ENCODE measurements around the gene KRT17. TPM values are rescaled to one million over a fixed set of nuclear protein-coding genes. Genes with fewer than 3 reads are reported as not detected.

KRT17 gene
- total and polyA plus RNA-seq, 2 of the 4 experiments (the other 2 are of a cell fraction) = 2.5 to 4.6 TPM

DNA sequence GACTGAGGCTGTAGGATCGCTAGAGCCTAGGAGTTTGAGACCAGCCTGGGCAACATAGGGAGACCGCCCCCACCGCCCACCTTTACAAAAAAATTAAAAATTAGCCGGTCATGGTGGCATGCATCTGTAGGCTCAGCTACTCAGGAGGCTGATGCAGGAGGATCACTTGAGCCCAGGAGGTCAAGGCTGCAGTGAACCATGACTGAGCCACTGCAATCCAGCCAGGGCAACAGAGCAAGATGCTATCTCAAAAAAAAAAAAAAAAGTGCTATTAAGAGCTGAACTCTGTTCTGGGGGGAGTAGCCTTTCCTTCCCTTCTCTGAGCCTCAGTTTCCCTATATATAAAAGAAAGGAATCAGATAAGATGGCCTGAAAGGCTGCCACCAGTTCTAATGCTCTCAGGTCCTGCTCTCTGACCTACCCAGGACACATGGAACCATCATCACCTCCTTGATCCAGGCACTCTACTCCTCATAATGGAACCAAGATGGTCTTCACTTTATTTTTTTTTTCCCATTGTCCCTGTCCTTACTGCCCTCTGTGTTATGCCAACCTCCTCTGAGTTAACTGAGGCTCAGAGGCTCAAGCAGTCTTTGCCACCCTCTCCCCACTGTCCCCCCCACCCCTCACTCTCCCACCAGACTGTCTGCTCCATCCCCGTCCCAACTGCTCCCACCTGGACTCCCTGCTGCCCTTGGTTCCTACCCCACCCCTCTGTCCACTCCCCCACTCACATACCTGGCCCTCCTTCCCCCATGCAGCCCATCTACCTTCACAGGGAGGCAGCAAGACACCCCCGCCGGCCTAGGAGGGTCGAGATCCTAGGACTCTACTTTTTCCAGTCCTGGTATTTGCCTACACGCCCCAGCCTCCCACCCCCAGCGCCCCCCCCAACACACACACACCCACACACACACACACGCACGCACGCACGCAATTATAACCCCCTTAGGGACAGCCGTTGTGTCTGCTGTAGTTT, 40.5 kb upstream of the KRT17 start:
- Histone ChIP-seq H3K4ac (ENCODE audit: low read depth, low read length) (peak overlapping the region; percentile 97), H2BK20ac (ENCODE audit: low read depth, low read length) (no peak overlapping the region), H3K27ac (ENCODE audit: insufficient read depth, low read length) (no peak overlapping the region; the same call in 1 of the 2 replicates), H4K20me1 (ENCODE audit: insufficient read depth, low read length) (no peaks in the 10 kb centered on the region), H3K79me1 (ENCODE audit: low read depth in 1 of 2, low read length in 2 of 2) (peaks cover 0 to 4% of the 10 kb centered on the region in 2 experiments; a peak in 1 of 4 replicates), H2BK15ac (ENCODE audit: low read depth, low read length) (peak overlapping the region; percentile 86; the same call in 1 of the 3 replicates), H3K14ac (replicated peaks; ENCODE audit: low read depth, low read length) (peak overlapping the region; percentile 99), H3K18ac (ENCODE audit: low read depth, low read length) (peak overlapping the region; percentile 89; the same call in 1 of the 2 replicates), H2BK5ac (ENCODE audit: low read depth, low read length, poor library complexity, severe bottlenecking) (peak overlapping the region; percentile 64), H3K27me3 (ENCODE audit: control insufficient read depth, insufficient read depth, low read length) (no peaks in the 10 kb centered on the region; the same call in 1 of the 2 replicates), H4K8ac (ENCODE audit: low read depth in 2 of 2, low read length in 2 of 2) (peak overlapping the region; percentile 90 to 100), H2AK5ac (ENCODE audit: low read depth, low read length) (peak overlapping the region; percentile 76; the same call in 1 of the 2 replicates), H3K9me1 (ENCODE audit: insufficient read depth, low read length) (0 out of 2 replicates have a peak, but pooled peaks cover 7% of the 10 kb centered on the region), H3K56ac (ENCODE audit: extremely low read depth, insufficient read depth, low read length) (no peak overlapping the region), H4K5ac (ENCODE audit: low read depth, low read length) (peak overlapping the region; percentile 88), H3K4me2 (ENCODE audit: low read depth, low read length) (peak overlapping the region; percentile 85), H2AFZ (replicated peaks; ENCODE audit: low read length, poor library complexity) (peak overlapping the region; percentile 100), H3K36me3 (ENCODE audit: control insufficient read depth, insufficient read depth, low read length) (no peaks in the 10 kb centered on the region), H3K4me1 (ENCODE audit: control insufficient read depth, insufficient read depth, low read length) (peaks cover 11% of the 10 kb centered on the region), H3K9ac (ENCODE audit: low read depth, low read length) (no peak overlapping the region), H4K91ac (ENCODE audit: insufficient read depth, low read depth, low read length) (peak overlapping the region; percentile 92; the same call in 1 of the 2 replicates), H3K4me3 (ENCODE audit: insufficient read depth, low read depth, low read length) (no peak overlapping the region), H3K23ac (ENCODE audit: low read depth, low read length) (peak overlapping the region; percentile 97), H2AK9ac (replicated peaks; ENCODE audit: low read depth, low read length, poor library complexity) (peak overlapping the region; percentile 88), H3K9me3 (ENCODE audit: control insufficient read depth, insufficient read depth, low read length) (no peaks in the 10 kb centered on the region), H2BK120ac (ENCODE audit: low read depth, low read length) (peak overlapping the region; percentile 91)
- dilution Hi-C loops (cut with HindIII; ENCODE audit: low sequenced_read_pairs, unreplicated experiment) (no loop called here), in situ Hi-C loops (cut with MboI; ENCODE audit: low sequenced_read_pairs) (loop anchor here (5.0 to 25.0 kb wide), 7 partner anchors 113 to 1303 kb away; partner anchors contain the start of gene GJD3), intact Hi-C loops (cut with micrococcal nuclease) (no loop called here)
- no TSS peak for BruUV-seq (replicated peaks)
- ATAC-seq (ENCODE audit: low read depth) (no peak), DNase-seq (no peak)
- POLR2A ChIA-PET (ENCODE audit: unreplicated experiment) = interaction anchor here (0.7 kb wide), 1 partner anchor 124 kb away, joined by 7 read pairs; no protein-coding TSS in a partner anchor
- no peak for TF ChIP-seq RAD21 (IDR thresholded peaks at IDR 0.05; ENCODE audit: low read length)
- TF ChIP-seq RFX5 (IDR thresholded peaks at IDR 0.05; ENCODE audit: low read depth, low read length) = no peak
- TF ChIP-seq MAFK (IDR thresholded peaks at IDR 0.05; ENCODE audit: low read depth, low read length) = no peak
- no peak for TF ChIP-seq USF2 (IDR thresholded peaks at IDR 0.05; ENCODE audit: low read depth, low read length)
- TF ChIP-seq MXI1 (IDR thresholded peaks at IDR 0.05; ENCODE audit: borderline replicate concordance, low read depth, low read length) = no peak
- no peak for TF ChIP-seq POLR2A (IDR thresholded peaks at IDR 0.05; ENCODE audit: low read depth, low read length)
- TF ChIP-seq FOS (IDR thresholded peaks at IDR 0.05; ENCODE audit: low read depth, low read length) = no peak
- TF ChIP-seq, protein P1, sequence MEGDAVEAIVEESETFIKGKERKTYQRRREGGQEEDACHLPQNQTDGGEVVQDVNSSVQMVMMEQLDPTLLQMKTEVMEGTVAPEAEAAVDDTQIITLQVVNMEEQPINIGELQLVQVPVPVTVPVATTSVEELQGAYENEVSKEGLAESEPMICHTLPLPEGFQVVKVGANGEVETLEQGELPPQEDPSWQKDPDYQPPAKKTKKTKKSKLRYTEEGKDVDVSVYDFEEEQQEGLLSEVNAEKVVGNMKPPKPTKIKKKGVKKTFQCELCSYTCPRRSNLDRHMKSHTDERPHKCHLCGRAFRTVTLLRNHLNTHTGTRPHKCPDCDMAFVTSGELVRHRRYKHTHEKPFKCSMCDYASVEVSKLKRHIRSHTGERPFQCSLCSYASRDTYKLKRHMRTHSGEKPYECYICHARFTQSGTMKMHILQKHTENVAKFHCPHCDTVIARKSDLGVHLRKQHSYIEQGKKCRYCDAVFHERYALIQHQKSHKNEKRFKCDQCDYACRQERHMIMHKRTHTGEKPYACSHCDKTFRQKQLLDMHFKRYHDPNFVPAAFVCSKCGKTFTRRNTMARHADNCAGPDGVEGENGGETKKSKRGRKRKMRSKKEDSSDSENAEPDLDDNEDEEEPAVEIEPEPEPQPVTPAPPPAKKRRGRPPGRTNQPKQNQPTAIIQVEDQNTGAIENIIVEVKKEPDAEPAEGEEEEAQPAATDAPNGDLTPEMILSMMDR (conservative IDR thresholded peaks at IDR 0.05; ENCODE audit: low read depth, low read length) = no peak
- TF ChIP-seq BHLHE40 (IDR thresholded peaks at IDR 0.05; ENCODE audit: low read depth, low read length) = no peak
- no peak for TF ChIP-seq NFE2L2 (IDR thresholded peaks at IDR 0.05; ENCODE audit: low read depth, low read length)
- WGBS, 2 experiments (ENCODE audit: extremely low coverage in 2 of 2, insufficient read length in 1 of 2) = 0% methylated on average over 1 of the region's 15 CpGs; no CpG with 5 or more reads in 1 of the 2 experiments
- CTCF ChIA-PET = interaction anchor here (0.6 to 1.8 kb wide), 7 partner anchors 14 to 1045 kb away, joined by 3 to 12 read pairs (median 5); no protein-coding TSS in a partner anchor

Data from IMR-90 (cell line).